B cell (primary cell): ENCODE results near the gene GPR152. TPM values are rescaled to one million over a fixed set of nuclear protein-coding genes. Genes with fewer than 3 reads are reported as not detected.

Source experiments
- ATAC-seq: fragments of 200-7000 bp; cut with Tn5 transposase; one replicate; pipeline ENCODE4 v1.10.0; 2021; ENCODE audit warnings: low read depth, mild to moderate bottlenecking, moderate number of reproducible peaks, moderate library complexity
- CTCF ChIA-PET: fragments of 350-600 bp; sonication (Branson Sonifier 250); formaldehyde crosslinking; loops from one replicate; lab custom pipeline; 2021; ENCODE audit warnings: antibody characterized with exemption, inconsistent platforms; lab: Charles Lee
- POLR2A ChIA-PET: fragments of 350-600 bp; sonication (Branson Sonifier 250); formaldehyde crosslinking; loops from one replicate; lab custom pipeline; 2021; ENCODE audit warnings: antibody characterized with exemption; lab: Charles Lee
- DNase-seq: peaks from one replicate; pipeline ENCODE4 v3.0.0; 2013
- H2AFZ ChIP-seq: 2 replicates; pipeline ENCODE4 v1.6.1; 2012; ENCODE audit warnings: mild to moderate bottlenecking, low read depth, low read length; ENCODE audit not compliant: insufficient read depth, poor library complexity, severe bottlenecking
- H3K27ac ChIP-seq, 2 donors: 1 replicate in 1 of 2; 2 replicates in 1 of 2; pipeline ENCODE4 v1.5.1; 2012 to 2013; ENCODE audit warnings: low read length in 2 of 2, mild to moderate bottlenecking in 2 of 2, moderate library complexity in 1 of 2
- H3K27me3 ChIP-seq, 4 experiments: fragments of 200-600 bp in 1 of 4; sonication (generic) in 1 of 4; replicated peaks in 1 of 4; 1 replicate in 2 of 4; 2 replicates in 2 of 4; pipeline versions ENCODE4 v1.6.1 to v1.7.0; 2013 to 2016; ENCODE audit warnings: low read length in 3 of 4, mild to moderate bottlenecking in 2 of 4, mixed read lengths in 1 of 4, moderate library complexity in 1 of 4; ENCODE audit not compliant: insufficient read depth in 4 of 4, control insufficient read depth in 3 of 4; ENCODE audit errors: control extremely low read depth in 1 of 4
- H3K36me3 ChIP-seq, 2 experiments: replicated peaks in 1 of 2; 1 replicate in 1 of 2; 2 replicates in 1 of 2; pipeline versions ENCODE4 v1.6.1 to v1.7.1; 2013; ENCODE audit warnings: low read length in 1 of 2; ENCODE audit not compliant: insufficient read depth in 2 of 2, control insufficient read depth in 1 of 2; ENCODE audit errors: control extremely low read depth in 1 of 2, extremely low read depth in 1 of 2
- H3K4me1 ChIP-seq, 2 donors: fragments of 200-600 bp in 1 of 2; sonication (generic) in 1 of 2; 1 replicate in 1 of 2; 2 replicates in 1 of 2; pipeline versions ENCODE4 v1.5.1 to v1.6.1; 2013 to 2017; ENCODE audit warnings: low read length in 2 of 2; ENCODE audit not compliant: control insufficient read depth in 2 of 2, insufficient read depth in 2 of 2
- H3K4me2 ChIP-seq: replicated peaks from 2 replicates; pipeline ENCODE3; 2012; ENCODE audit warnings: mild to moderate bottlenecking, low read depth, low read length; ENCODE audit not compliant: poor library complexity, severe bottlenecking
- H3K4me3 ChIP-seq, 5 experiments: fragments of 200-600 bp in 1 of 5; sonication (generic) in 1 of 5; 1 replicate in 3 of 5; 2 replicates in 2 of 5; pipeline versions ENCODE4 v1.5.1 to v1.7.0; 2011 to 2016; ENCODE audit warnings: low read length in 4 of 5, mild to moderate bottlenecking in 4 of 5, low read depth in 2 of 5, control low read depth in 1 of 5, moderate library complexity in 1 of 5; ENCODE audit not compliant: insufficient read depth in 1 of 5; ENCODE audit errors: control extremely low read depth in 1 of 5, extremely low read depth in 1 of 5
- H3K79me2 ChIP-seq: fragments of 200-600 bp; sonication (generic); one replicate; pipeline ENCODE4 v1.6.0; 2016; ENCODE audit warnings: low read length; ENCODE audit not compliant: control insufficient read depth, insufficient read depth
- H3K9ac ChIP-seq: fragments of 200-600 bp; sonication (generic); 2 replicates; pipeline ENCODE4 v1.6.1; 2017; ENCODE audit warnings: mild to moderate bottlenecking, low read length, moderate library complexity
- H3K9me3 ChIP-seq, 3 donors: one replicate each; pipeline versions ENCODE4 v1.6.1 to v1.7.1; 2013; ENCODE audit warnings: low read length in 2 of 3; ENCODE audit not compliant: control insufficient read depth in 2 of 3, insufficient read depth in 1 of 3; ENCODE audit errors: control extremely low read depth in 1 of 3
- H4K20me1 ChIP-seq: 2 replicates; pipeline ENCODE4 v1.6.0; 2012; ENCODE audit warnings: mild to moderate bottlenecking, low read length; ENCODE audit not compliant: insufficient read depth, control insufficient read depth, poor library complexity, severe bottlenecking
- H3K27ac Mint-ChIP-seq: one replicate; pipeline ENCODE4 v1.8.0; 2021; ENCODE audit warnings: mixed read lengths
- H3K27me3 Mint-ChIP-seq: one replicate; pipeline ENCODE4 v1.8.0; 2021; ENCODE audit warnings: mixed read lengths
- H3K4me1 Mint-ChIP-seq: one replicate; pipeline ENCODE4 v1.8.0; 2021; ENCODE audit warnings: mixed read lengths
- H3K4me3 Mint-ChIP-seq: one replicate; pipeline ENCODE4 v1.8.0; 2021; ENCODE audit warnings: mixed read lengths
- H3K9me3 Mint-ChIP-seq: one replicate; pipeline ENCODE4 v1.8.0; 2022; ENCODE audit warnings: mixed read lengths; ENCODE audit not compliant: insufficient read depth
- CTCF ChIP-seq: fragments of 200-600 bp; IDR thresholded peaks from one replicate; pipeline ENCODE4 v1.8.0; 2022; ENCODE audit warnings: antibody characterized with exemption, mild to moderate bottlenecking
- EZH2 ChIP-seq: IDR thresholded peaks from 2 replicates; pipeline ENCODE4 v1.6.1; 2012; ENCODE audit warnings: borderline replicate concordance, low read depth, mild to moderate bottlenecking, moderate library complexity, low read length; ENCODE audit not compliant: insufficient read depth, poor library complexity, severe bottlenecking
- WGBS: methylation state at CpG from one replicate; pipeline ENCODE4 v1.1.5; 2013; ENCODE audit warnings: missing lambda C conversion rate; ENCODE audit not compliant: insufficient coverage; 5-methylcytosine and 5-hydroxymethylcytosine counted together
- intact Hi-C: fragments of 100-400 bp; cut with micrococcal nuclease; formaldehyde crosslinking; loops from one replicate; pipeline ENCODE4 v1.10.0; 2022
- polyA plus RNA-seq: library from polyadenylated mRNA; depleted of rRNA; stranded (reverse); fragments of >200 nt; gene quantifications from 2 replicates; pipeline ENCODE4 v1.2.3, GENCODE V29; 2012
- total RNA-seq, 2 donors: library from RNA; stranded (reverse); fragments of 120-200 nt in 1 of 2; gene quantifications; 1 replicate in 1 of 2; 2 replicates in 1 of 2; pipeline versions ENCODE4 v1.2.3 to v1.2.4, GENCODE V29; 2013 to 2022

GPR152 gene
- total and polyA plus RNA-seq, 2 donors (not counting 1 experiment from before 2014, with no cell fraction given), result 0.24 TPM; not detected in 1

- Histone ChIP-seq H4K20me1 (peaks cover 54% of the 10 kb centered on the region), H3K9me3 (peaks cover 0 to under 1% (median 0%) of the 10 kb centered on the region in 3 donors), H3K4me3 (peak overlapping the region in 4 of 5 experiments; percentile 92 to 99 (median 98)), H3K27ac (peak overlapping the region; percentile 34 to 83), H3K27me3 (no peaks in the 10 kb centered on the region), H3K4me2 (peak overlapping the region; percentile 89), H3K36me3 (peaks cover 0 to 50% of the 10 kb centered on the region in 2 experiments), H3K4me1 (peaks cover 81 to 88% of the 10 kb centered on the region in 2 donors), H3K79me2 (peaks cover 78% of the 10 kb centered on the region), H3K9ac (peak overlapping the region; percentile 89), H2AFZ (no peak overlapping the region)
- Mint-ChIP-seq H3K4me1 (peaks cover 77% of the 10 kb centered on the region), H3K27me3 (no peaks in the 10 kb centered on the region), H3K9me3 (no peaks in the 10 kb centered on the region), H3K27ac (peak overlapping the region; percentile 100), H3K4me3 (peak overlapping the region; percentile 93)
- ChIA-PET POLR2A (interaction anchor here (2.7 to 6.8 kb wide), 7 partner anchors 7 to 62 kb away, joined by 8 to 195 read pairs (median 79); partner anchors contain the start of genes CARNS1, PTPRCAP, RPS6KB2 and TMEM134), CTCF (interaction anchor here (2.6 to 5.7 kb wide), 3 partner anchors 15 to 63 kb away, joined by 12 to 121 read pairs (median 64); partner anchors contain the start of gene TMEM134)
- ATAC-seq (no peak), DNase-seq (no peak)
- 87% methylated on average over 8 of the region's 9 CpGs for WGBS
- intact Hi-C loops, result loop anchor here (10.0 kb wide), 1 partner anchor 179 kb away; the partner anchor contains the start of gene GSTP1
- TF ChIP-seq CTCF (no peak), EZH2 (no peak)
These were observed 46.7 kb downstream of the GPR152 start for GRCh38 chr11:67405688-67406339.

GRCh38 chr11:67405196-67405567 lies 47.3 kb downstream of the GPR152 start:
- peaks cover 0 to 54% of the 10 kb centered on the region in 2 experiments for H3K36me3 ChIP-seq
- H3K4me1 ChIP-seq, result peaks cover 81 to 88% of the 10 kb centered on the region in 2 donors
- Mint-ChIP-seq H3K27me3 (no peaks in the 10 kb centered on the region), H3K4me1 (peaks cover 77% of the 10 kb centered on the region), H3K9me3 (no peaks in the 10 kb centered on the region), H3K27ac (peak overlapping the region; percentile 100), H3K4me3 (peak overlapping the region; percentile 93)
- ChIA-PET POLR2A (interaction anchor here (2.7 to 6.8 kb wide), 6 partner anchors 8 to 62 kb away, joined by 8 to 195 read pairs (median 97); partner anchors contain the start of genes CARNS1, PTPRCAP, RPS6KB2 and TMEM134), CTCF (interaction anchor here (2.6 to 5.7 kb wide), 4 partner anchors 8 to 64 kb away, joined by 12 to 121 read pairs (median 56); partner anchors contain the start of gene TMEM134)
- TF ChIP-seq CTCF (no peak), EZH2 (no peak)
- peaks cover 0 to 2% (median 0%) of the 10 kb centered on the region in 3 donors for H3K9me3 ChIP-seq
- peak overlapping the region; percentile 63 to 83 for H3K27ac ChIP-seq
- 92% methylated on average over 4 of the region's 6 CpGs for WGBS
- H2AFZ ChIP-seq, result no peak overlapping the region
- intact Hi-C loops, result loop anchor here (10.0 kb wide), 1 partner anchor 180 kb away; the partner anchor contains the start of gene GSTP1
- H4K20me1 ChIP-seq, result peaks cover 60% of the 10 kb centered on the region
- peaks cover 81% of the 10 kb centered on the region for H3K79me2 ChIP-seq
- H3K27me3 ChIP-seq, result no peaks in the 10 kb centered on the region
- no peak for DNase-seq
- ATAC-seq, result no peak
- H3K4me2 ChIP-seq, result peak overlapping the region; percentile 89
- H3K9ac ChIP-seq, result peak overlapping the region; percentile 89
- peak overlapping the region in 4 of 5 experiments; percentile 92 to 99 (median 98) for H3K4me3 ChIP-seq
